ENCODE results near the gene BLM.
"Not testable (repeated sequence)": the region's sequence is repeated elsewhere in the genome, so short reads cannot be mapped to it uniquely, and the experiment has no call there.

Gene BLM

DNA sequence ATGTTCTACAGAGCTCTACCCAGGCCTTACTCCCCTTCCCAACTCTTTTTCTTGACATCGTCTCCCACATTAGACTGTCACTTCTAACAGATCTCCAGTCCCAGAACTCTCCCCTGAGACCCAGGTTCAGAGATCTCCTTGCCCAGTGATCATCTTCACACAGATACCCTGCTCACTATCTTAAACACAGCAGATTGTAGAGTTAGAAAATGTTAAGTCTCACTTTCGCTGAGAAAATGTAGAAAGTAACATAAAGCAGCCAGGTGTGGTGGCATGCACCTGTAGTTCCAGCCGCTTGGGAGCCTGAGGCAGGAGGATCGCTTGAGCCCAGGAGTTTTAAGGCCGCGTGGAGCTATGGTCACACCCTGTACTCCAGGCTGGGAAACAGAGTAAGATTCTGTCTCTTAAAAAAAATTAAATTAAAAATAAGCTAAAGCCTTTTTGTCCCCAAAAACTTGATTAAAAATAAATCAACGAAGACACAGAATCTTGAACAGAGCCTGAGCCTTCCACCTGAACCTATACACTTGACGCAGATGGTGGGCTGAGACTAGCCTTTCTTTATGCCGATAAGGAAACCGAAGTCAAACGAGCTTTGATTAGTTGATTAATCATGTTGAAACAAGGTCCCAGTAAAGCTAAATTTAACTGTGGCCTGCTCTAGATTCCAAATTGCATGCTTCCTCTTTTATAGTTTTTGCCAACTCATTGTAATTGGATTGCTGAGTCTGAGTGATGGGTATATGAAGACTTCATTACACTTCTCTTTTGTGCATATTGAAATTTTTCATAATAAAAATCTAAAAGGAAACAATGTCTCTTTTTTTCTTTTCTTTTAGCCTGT, 31.3 kb upstream of the BLM start:
- TF ChIP-seq, protein P1, sequence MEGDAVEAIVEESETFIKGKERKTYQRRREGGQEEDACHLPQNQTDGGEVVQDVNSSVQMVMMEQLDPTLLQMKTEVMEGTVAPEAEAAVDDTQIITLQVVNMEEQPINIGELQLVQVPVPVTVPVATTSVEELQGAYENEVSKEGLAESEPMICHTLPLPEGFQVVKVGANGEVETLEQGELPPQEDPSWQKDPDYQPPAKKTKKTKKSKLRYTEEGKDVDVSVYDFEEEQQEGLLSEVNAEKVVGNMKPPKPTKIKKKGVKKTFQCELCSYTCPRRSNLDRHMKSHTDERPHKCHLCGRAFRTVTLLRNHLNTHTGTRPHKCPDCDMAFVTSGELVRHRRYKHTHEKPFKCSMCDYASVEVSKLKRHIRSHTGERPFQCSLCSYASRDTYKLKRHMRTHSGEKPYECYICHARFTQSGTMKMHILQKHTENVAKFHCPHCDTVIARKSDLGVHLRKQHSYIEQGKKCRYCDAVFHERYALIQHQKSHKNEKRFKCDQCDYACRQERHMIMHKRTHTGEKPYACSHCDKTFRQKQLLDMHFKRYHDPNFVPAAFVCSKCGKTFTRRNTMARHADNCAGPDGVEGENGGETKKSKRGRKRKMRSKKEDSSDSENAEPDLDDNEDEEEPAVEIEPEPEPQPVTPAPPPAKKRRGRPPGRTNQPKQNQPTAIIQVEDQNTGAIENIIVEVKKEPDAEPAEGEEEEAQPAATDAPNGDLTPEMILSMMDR (conservative IDR thresholded peaks at IDR 0.05; ENCODE audit: low read depth, low read length) = no peak
- DNase-seq (ENCODE audit: low read depth) = no peak
- H3K4me3 ChIP-seq (ENCODE audit: low read length) = no peak overlapping the region

DNA sequence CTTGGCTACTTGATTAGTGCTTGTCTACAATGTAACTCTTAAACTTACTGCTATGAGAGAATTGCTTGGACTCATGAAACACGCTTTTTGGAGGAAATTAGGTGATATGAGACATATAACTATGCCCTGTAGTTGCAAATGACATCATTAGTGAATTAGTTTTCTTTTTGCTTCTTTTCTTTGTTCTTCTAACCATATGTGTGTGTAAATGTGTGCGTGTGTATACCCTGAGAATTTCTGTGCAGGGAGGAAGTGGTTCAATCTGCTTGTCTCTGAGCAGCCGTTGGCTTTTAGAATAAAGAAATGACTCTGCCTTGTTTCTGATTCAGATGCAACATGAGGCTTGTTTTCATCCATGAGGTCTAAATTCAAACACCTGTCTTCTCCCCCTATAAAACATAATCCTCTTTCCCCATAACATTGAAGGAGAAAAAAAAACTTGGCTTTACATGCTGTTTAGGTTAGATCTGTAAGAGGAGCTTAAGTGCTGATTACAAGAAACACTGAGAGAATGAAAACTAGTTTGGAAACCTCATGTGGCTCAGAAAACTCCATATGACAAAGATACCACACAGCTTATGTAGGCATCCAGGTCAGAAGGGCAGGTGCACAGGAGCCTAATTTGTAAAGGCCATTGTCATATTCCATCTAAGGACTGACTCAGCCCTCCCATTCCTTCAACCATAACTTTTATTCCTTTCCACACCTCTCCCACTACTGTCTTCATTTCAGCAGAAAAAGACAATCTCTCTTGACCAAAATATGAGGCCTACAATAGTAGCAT, 30.5 kb upstream of the BLM start:
- no peak for DNase-seq (ENCODE audit: low read depth)
- no peak overlapping the region for H3K4me3 ChIP-seq (ENCODE audit: low read length)
- TF ChIP-seq, protein P1 (conservative IDR thresholded peaks at IDR 0.05; ENCODE audit: low read depth, low read length) = no peak

DNA sequence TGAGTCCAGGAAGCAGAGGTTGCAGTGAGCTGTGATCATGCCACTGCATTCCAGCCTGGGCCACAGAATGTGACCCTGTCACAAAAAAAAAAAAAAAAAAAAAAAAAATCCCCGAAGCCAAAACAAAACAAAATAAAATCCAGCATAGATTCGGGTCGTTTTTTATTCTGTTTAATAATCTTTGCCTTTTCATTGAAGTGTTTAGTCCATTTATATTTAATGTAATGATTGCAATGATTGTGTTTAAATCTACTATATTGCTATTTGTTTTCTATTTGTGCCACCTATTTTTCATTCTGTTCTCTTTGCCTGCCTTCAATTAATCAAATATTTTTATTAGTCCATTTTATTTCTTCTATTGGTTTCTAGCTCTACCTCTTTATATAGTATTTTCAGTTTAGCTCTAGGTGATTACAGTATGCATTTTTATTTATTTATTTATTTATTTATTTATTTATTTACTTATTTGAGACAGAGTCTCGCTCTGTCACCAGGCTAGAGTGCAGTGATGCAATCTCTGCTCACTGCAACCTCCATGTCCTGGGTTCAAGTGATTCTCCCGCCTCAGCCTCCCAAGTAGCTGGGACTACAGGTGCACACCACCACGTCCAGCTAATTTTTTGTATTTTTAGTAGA, 27.7 kb upstream of the BLM start:
- not testable (repeated sequence) for DNase-seq (ENCODE audit: low read depth); H3K4me3 ChIP-seq (ENCODE audit: low read length)

DNA sequence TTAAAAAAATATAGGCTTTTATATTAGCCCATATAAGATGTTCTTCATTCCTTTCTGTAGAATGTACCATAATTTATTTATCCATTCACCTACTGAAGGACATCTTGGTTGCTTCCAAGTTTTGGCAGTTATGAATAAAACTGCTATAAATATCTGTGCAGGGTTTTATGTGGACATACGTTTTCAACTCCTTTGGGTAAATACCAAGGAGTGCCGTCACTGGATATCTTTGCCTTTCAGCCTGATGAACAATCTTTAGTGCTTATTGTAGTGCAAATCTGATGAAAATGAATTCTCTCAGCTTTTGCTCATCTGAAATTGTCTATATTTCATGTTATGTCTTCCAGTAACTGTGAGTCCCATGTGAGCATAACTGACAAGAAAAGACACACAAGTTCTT, 26.6 kb upstream of the BLM start:
- TF ChIP-seq, protein P1 (conservative IDR thresholded peaks at IDR 0.05; ENCODE audit: low read depth, low read length) = no peak
- no peak overlapping the region for H3K4me3 ChIP-seq (ENCODE audit: low read length)
- DNase-seq (ENCODE audit: low read depth) = no peak

DNA sequence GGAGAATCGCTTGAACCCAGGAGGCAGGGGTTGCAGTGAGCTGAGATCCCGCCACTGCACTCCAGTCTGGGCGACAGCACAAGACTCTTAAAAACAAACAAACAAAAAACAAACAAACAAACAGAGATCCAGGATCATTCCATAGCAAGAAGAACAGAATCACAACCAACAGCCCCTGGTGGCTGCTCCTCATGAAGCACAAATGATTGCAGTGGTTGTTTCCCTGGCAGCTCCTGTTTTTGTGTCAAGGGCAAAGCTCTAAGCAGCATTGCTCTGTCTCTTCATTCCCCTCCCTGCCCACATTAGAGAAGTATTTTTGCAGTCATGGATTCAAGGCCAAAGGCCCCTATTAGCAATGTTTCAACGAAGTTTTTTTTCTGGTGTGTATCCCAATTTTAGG, 25.8 kb upstream of the BLM start:
- TF ChIP-seq, protein P1 (conservative IDR thresholded peaks at IDR 0.05; ENCODE audit: low read depth, low read length) = no peak
- no peak for DNase-seq (ENCODE audit: low read depth)
- no peak overlapping the region for H3K4me3 ChIP-seq (ENCODE audit: low read length)

DNA sequence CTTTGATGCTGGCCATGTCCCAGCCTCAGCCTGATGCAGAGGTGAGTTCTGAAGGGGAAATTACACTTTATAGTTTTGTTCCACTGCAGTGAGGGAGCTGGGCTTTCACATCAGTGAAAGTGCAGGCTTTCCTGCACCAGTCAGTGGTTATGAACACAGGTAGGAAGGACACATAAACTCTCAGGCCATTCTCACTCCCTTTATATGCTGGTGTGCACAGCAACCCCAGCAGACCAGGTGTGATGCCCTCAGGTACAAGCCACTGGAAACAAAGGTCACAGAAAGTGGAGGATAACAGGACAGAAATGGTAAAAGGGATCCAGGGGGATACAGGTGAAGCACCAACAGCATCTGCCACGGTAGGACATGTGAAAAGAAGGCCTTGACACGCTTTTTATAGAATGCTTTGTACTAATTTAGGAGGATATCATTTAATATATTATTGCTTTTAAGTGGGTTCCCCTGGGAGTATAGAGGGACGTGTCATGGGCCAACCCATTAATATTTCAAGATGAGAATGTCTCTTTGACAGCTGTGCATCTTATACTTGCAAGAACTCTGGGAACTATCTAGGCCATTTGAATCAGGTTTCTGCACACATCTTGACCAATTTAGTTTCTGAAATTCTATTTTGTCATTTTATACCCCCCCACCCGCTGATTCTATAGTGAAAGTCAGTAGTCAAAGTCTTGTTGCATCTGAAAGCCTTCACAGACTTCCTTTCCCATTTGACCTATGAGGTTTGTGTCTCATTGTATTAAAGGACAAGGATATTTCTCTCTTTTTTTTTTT, 25.0 kb upstream of the BLM start:
- H3K4me3 ChIP-seq (ENCODE audit: low read length) = no peak overlapping the region
- no peak for DNase-seq (ENCODE audit: low read depth)
- TF ChIP-seq, protein P1 (conservative IDR thresholded peaks at IDR 0.05; ENCODE audit: low read depth, low read length) = no peak

DNA sequence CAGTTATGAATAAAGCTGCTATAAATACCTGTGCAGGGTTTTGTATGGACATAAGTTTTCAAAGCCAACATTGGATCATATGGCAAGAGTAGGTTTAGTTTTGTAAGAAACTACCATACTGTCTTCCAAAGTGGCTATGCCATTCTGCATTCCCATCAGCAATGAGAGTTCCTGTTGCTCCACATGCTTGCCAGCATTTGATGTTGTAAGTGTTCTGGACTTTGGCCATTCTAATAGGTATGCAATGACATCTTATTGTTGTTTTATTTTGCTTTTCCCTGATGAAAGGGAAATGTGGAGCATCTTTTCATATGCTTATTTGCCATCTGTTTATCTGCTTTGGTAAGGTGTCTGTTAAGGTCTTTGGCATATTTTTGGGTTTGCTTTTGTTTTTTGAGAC, 22.2 kb upstream of the BLM start:
- TF ChIP-seq, protein P1 (conservative IDR thresholded peaks at IDR 0.05; ENCODE audit: low read depth, low read length) = no peak
- DNase-seq (ENCODE audit: low read depth) = no peak
- no peak overlapping the region for H3K4me3 ChIP-seq (ENCODE audit: low read length)
